Kidney (tissue), 14 donors: ENCODE results near the gene CAV1. TPM values are rescaled to one million over a fixed set of nuclear protein-coding genes. Genes with fewer than 3 reads are reported as not detected.

Experiments used
- DNase-seq, 5 donors: peaks; one replicate each; pipeline ENCODE4 v3.0.0-alpha.2; 2013 to 2020
- FAIRE-seq: peaks from 2 replicates; lab custom pipeline; 2012; peaks lifted over from hg19 to GRCh38; lab: Jason Lieb, UNC
- H3K27ac ChIP-seq, 2 donors: one replicate each; pipeline ENCODE4 v1.7.0; 2013; ENCODE audit warnings: low read depth in 2 of 2, low read length in 2 of 2, inconsistent platforms in 1 of 2
- H3K27me3 ChIP-seq: one replicate; pipeline ENCODE4 v1.7.1; 2013; ENCODE audit warnings: low read length, inconsistent platforms; ENCODE audit not compliant: control insufficient read depth, insufficient read depth
- H3K36me3 ChIP-seq, 3 donors: one replicate each; pipeline versions ENCODE4 v1.7.0 to v1.7.1; 2013; ENCODE audit warnings: low read length in 3 of 3, control low read depth in 1 of 3, inconsistent platforms in 1 of 3; ENCODE audit not compliant: insufficient read depth in 3 of 3, control insufficient read depth in 2 of 3
- H3K4me1 ChIP-seq, 3 donors: one replicate each; pipeline versions ENCODE4 v1.7.0 to v1.7.1; 2013; ENCODE audit warnings: low read length in 3 of 3, inconsistent platforms in 1 of 3, low read depth in 1 of 3; ENCODE audit not compliant: control insufficient read depth in 2 of 3, insufficient read depth in 2 of 3
- H3K4me3 ChIP-seq, 3 donors: one replicate each; pipeline versions ENCODE4 v1.7.0 to v1.8.1; 2013; ENCODE audit warnings: low read length in 3 of 3, control low read depth in 1 of 3, inconsistent platforms in 1 of 3
- H3K9ac ChIP-seq, 3 donors: one replicate each; pipeline versions ENCODE4 v1.7.0 to v1.7.1; 2013; ENCODE audit warnings: low read length in 3 of 3, control low read depth in 1 of 3, inconsistent platforms in 1 of 3
- H3K9me3 ChIP-seq, 3 donors: one replicate each; pipeline versions ENCODE4 v1.7.0 to v1.7.1; 2013; ENCODE audit warnings: low read length in 3 of 3, control low read depth in 1 of 3, inconsistent platforms in 1 of 3; ENCODE audit not compliant: control insufficient read depth in 2 of 3, insufficient read depth in 1 of 3
- intact Hi-C: fragments of 100-400 bp; cut with DNase I; formaldehyde crosslinking; loops from one replicate; pipeline ENCODE4 v1.11.1; 2022
- polyA plus RNA-seq: library from polyadenylated mRNA; stranded (reverse); fragments of 350-450 nt; fragmentation: Illumina TruSeq; extraction: RNeasy Lipid Tissue Mini Kit (QIAGEN cat#74804); gene quantifications from one replicate; pipeline ENCODE4 v1.2.3, GENCODE V29; 2014; ENCODE audit warnings: low read depth, low replicate concordance; ENCODE audit not compliant: insufficient read depth
- total RNA-seq: library from RNA; stranded (reverse); fragmentation: NEBNext Ultra II Directional; extraction: Animal tissue kit (Norgen Biotek cat#: 25700); gene quantifications from one replicate; pipeline ENCODE4 v1.2.1, GENCODE V29; 2021
- TF ChIP-seq, protein P1 (sequence below): IDR thresholded peaks from 3 replicates; pipeline ENCODE4 v1.5.1; 2012; ENCODE audit warnings: mild to moderate bottlenecking, moderate library complexity, borderline replicate concordance; ENCODE audit not compliant: insufficient read depth; ENCODE audit errors: extremely low read depth
- donor health status: control.
- donor health status: control.
- donor health status: control.
- donor health status: control.
- donor health status: control.
- donor health status: DM: yes; HTN: yes; CAD: no.
- donor health status: Normal renal cell carcinoma (clear cell type).

The CAV1 gene
- total and polyA plus RNA-seq, 2 donors from 2014 or later: 15.7 to 67.2 TPM

GRCh38 chr7:116597384-116597783 lies 72.5 kb downstream of the CAV1 start:
- Histone ChIP-seq H3K36me3 (no peaks in the 10 kb centered on the region), H3K4me3 (no peak overlapping the region), H3K9me3 (no peaks in the 10 kb centered on the region), H3K27me3 (no peaks in the 10 kb centered on the region), H3K9ac (no peak overlapping the region), H3K27ac (no peak overlapping the region), H3K4me1 (peaks cover 0 to 16% (median 0%) of the 10 kb centered on the region in 3 donors)
- DNase-seq (no peak), FAIRE-seq (no peak)
- intact Hi-C loops: loop anchor here (10.0 kb wide), 1 partner anchor 217 kb away; no protein-coding TSS in a partner anchor
- TF ChIP-seq, protein P1, sequence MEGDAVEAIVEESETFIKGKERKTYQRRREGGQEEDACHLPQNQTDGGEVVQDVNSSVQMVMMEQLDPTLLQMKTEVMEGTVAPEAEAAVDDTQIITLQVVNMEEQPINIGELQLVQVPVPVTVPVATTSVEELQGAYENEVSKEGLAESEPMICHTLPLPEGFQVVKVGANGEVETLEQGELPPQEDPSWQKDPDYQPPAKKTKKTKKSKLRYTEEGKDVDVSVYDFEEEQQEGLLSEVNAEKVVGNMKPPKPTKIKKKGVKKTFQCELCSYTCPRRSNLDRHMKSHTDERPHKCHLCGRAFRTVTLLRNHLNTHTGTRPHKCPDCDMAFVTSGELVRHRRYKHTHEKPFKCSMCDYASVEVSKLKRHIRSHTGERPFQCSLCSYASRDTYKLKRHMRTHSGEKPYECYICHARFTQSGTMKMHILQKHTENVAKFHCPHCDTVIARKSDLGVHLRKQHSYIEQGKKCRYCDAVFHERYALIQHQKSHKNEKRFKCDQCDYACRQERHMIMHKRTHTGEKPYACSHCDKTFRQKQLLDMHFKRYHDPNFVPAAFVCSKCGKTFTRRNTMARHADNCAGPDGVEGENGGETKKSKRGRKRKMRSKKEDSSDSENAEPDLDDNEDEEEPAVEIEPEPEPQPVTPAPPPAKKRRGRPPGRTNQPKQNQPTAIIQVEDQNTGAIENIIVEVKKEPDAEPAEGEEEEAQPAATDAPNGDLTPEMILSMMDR: no peak

DNA sequence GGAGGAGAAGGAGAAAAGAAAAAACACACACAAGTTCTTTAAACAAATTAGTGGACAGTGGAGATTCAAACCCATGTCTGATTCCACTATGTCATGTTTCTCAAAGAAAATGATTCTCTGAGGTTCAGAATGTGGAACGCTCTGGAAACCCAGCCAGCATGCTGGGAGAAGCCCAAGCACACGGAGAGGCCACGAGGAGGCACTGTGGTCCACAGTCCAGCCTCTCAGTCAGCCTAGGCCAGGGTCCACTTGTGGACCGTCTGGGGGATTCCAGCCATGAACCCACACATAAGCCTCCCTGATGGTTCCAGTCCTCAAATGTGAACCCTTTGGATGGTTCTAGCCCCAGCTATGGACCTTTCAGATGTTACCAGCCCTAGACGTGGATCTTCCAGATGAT lies 73.4 kb downstream of the CAV1 start:
- Histone ChIP-seq H3K9ac (no peak overlapping the region), H3K4me1 (peaks cover 0 to 13% (median 2%) of the 10 kb centered on the region in 3 donors), H3K27me3 (no peaks in the 10 kb centered on the region), H3K9me3 (no peaks in the 10 kb centered on the region), H3K27ac (no peak overlapping the region), H3K4me3 (no peak overlapping the region), H3K36me3 (no peaks in the 10 kb centered on the region)
- no peak for FAIRE-seq
- no peak for DNase-seq
- intact Hi-C loops: loop anchor here (10.0 kb wide), 1 partner anchor 217 kb away; no protein-coding TSS in a partner anchor
- TF ChIP-seq, protein P1: peak; percentile 30

- DNase-seq: no peak
- H3K27ac ChIP-seq: no peak overlapping the region
- peaks cover 0 to 9% (median 2%) of the 10 kb centered on the region in 3 donors for H3K4me1 ChIP-seq
- FAIRE-seq: no peak
- no peaks in the 10 kb centered on the region for H3K27me3 ChIP-seq
- intact Hi-C loops: loop anchor here (10.0 kb wide), 1 partner anchor 216 kb away; no protein-coding TSS in a partner anchor
- H3K9ac ChIP-seq: no peak overlapping the region
- TF ChIP-seq, protein P1: no peak
- H3K4me3 ChIP-seq: no peak overlapping the region
- H3K9me3 ChIP-seq: no peaks in the 10 kb centered on the region
- no peaks in the 10 kb centered on the region for H3K36me3 ChIP-seq
Observed at GRCh38 chr7:116598861-116599260, 74.0 kb downstream of the CAV1 start.

DNA sequence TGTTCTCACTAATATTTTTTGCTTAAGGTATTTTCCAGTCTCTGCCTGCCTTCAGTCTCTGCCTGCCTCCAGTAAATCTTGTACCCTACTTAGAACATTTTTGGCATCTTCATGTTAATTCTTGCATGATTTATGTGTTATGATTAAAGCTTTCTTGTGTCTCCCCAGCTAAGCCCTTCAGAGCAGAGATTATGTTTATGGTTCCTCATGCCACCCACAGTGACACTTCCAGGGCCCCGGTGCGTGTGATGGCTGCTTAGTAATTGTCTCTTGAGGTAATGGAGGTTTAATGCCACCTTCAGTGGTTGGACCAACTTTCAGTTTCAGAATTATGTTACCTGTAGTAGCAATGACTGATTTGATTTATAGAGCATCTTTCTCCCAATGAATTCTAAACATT lies 76.6 kb downstream of the CAV1 start:
- no peaks in the 10 kb centered on the region for H3K27me3 ChIP-seq
- peaks cover 0 to 17% (median 2%) of the 10 kb centered on the region in 3 donors for H3K4me1 ChIP-seq
- intact Hi-C loops: no loop called here
- H3K9ac ChIP-seq: no peak overlapping the region
- FAIRE-seq (no peak), DNase-seq (no peak)
- H3K9me3 ChIP-seq: no peaks in the 10 kb centered on the region
- no peak overlapping the region for H3K4me3 ChIP-seq
- TF ChIP-seq, protein P1: no peak
- H3K36me3 ChIP-seq: no peaks in the 10 kb centered on the region
- H3K27ac ChIP-seq: no peak overlapping the region
